CD14-positive monocyte (primary cell): ENCODE measurements around the gene C19orf85. TPM values are rescaled to one million over a fixed set of nuclear protein-coding genes. Genes with fewer than 3 reads are reported as not detected.
A peak's percentile ranks its signal among the peaks of the same experiment; 100 is the strongest.
"Not testable (repeated sequence)": the region's sequence is repeated elsewhere in the genome, so short reads cannot be mapped to it uniquely, and the experiment has no call there.

ENCODE experiments used
- DNase-seq, 3 donors: peaks; one replicate each; pipeline ENCODE4 v3.0.0-alpha.2; 2011 to 2022
- H2AFZ ChIP-seq: 2 replicates; pipeline ENCODE4 v1.6.0; 2012; ENCODE audit warnings: mild to moderate bottlenecking, low read depth, low read length, inconsistent platforms; ENCODE audit not compliant: insufficient read depth, poor library complexity, severe bottlenecking
- H3K27ac ChIP-seq, 2 donors: 1 replicate in 1 of 2; 2 replicates in 1 of 2; pipeline ENCODE4 v1.5.1; 2012 to 2013; ENCODE audit warnings: low read length in 2 of 2, control low read depth in 1 of 2, inconsistent platforms in 1 of 2, low read depth in 1 of 2, mild to moderate bottlenecking in 1 of 2
- H3K27me3 ChIP-seq, 2 donors: one replicate each; pipeline versions ENCODE4 v1.6.0 to v1.6.1; 2011 to 2013; ENCODE audit warnings: low read length in 2 of 2; ENCODE audit not compliant: control insufficient read depth in 2 of 2, insufficient read depth in 2 of 2
- H3K36me3 ChIP-seq, 2 donors: replicated peaks in 1 of 2; 1 replicate in 1 of 2; 2 replicates in 1 of 2; pipeline versions ENCODE4 v1.5.1 to v1.6.1; 2012 to 2013; ENCODE audit warnings: low read length in 2 of 2, control low read depth in 1 of 2, inconsistent platforms in 1 of 2, mild to moderate bottlenecking in 1 of 2; ENCODE audit not compliant: insufficient read depth in 2 of 2, control insufficient read depth in 1 of 2
- H3K4me1 ChIP-seq, 2 donors: 1 replicate in 1 of 2; 2 replicates in 1 of 2; pipeline versions ENCODE4 v1.5.1 to v1.6.1; 2012 to 2013; ENCODE audit warnings: low read length in 2 of 2, control low read depth in 1 of 2, inconsistent platforms in 1 of 2, mild to moderate bottlenecking in 1 of 2, moderate library complexity in 1 of 2; ENCODE audit not compliant: insufficient read depth in 2 of 2, control insufficient read depth in 1 of 2
- H3K4me2 ChIP-seq: replicated peaks from 2 replicates; pipeline ENCODE3; 2012; ENCODE audit warnings: low read length, moderate library complexity, mild to moderate bottlenecking; ENCODE audit not compliant: poor library complexity, severe bottlenecking; ENCODE audit errors: extremely low read depth
- H3K4me3 ChIP-seq, 3 experiments: fragments of 200-600 bp in 1 of 3; sonication (generic) in 1 of 3; replicated peaks in 1 of 3; 1 replicate in 2 of 3; 2 replicates in 1 of 3; pipeline ENCODE4 v1.5.1; 2011 to 2013; ENCODE audit warnings: low read length in 3 of 3, mild to moderate bottlenecking in 3 of 3, control low read depth in 2 of 3, low read depth in 2 of 3, inconsistent platforms in 1 of 3, moderate library complexity in 1 of 3
- H3K79me2 ChIP-seq: 2 replicates; pipeline ENCODE4 v1.6.0; 2012; ENCODE audit warnings: mild to moderate bottlenecking, control low read depth, inconsistent platforms, low read length, moderate library complexity; ENCODE audit not compliant: insufficient read depth
- H3K9ac ChIP-seq: 2 replicates; pipeline ENCODE4 v1.6.0; 2017; ENCODE audit warnings: low read length, mild to moderate bottlenecking; ENCODE audit not compliant: insufficient read depth, poor library complexity, severe bottlenecking
- H3K9me3 ChIP-seq, 2 donors: replicated peaks in 1 of 2; 1 replicate in 1 of 2; 2 replicates in 1 of 2; pipeline versions ENCODE4 v1.5.1 to v1.6.1; 2012 to 2013; ENCODE audit warnings: low read length in 2 of 2, control low read depth in 1 of 2; ENCODE audit not compliant: control insufficient read depth in 1 of 2, insufficient read depth in 1 of 2
- H4K20me1 ChIP-seq: 2 replicates; pipeline ENCODE4 v1.6.0; 2012; ENCODE audit warnings: mild to moderate bottlenecking, low read length, control low read depth, moderate library complexity; ENCODE audit not compliant: insufficient read depth
- H3K27ac Mint-ChIP-seq, 7 donors: one replicate each; pipeline ENCODE4 v1.8.0; 2020; ENCODE audit warnings: mild to moderate bottlenecking in 7 of 7, mixed read lengths in 7 of 7, moderate library complexity in 6 of 7, inconsistent platforms in 2 of 7
- H3K27me3 Mint-ChIP-seq, 3 donors: one replicate each; pipeline ENCODE4 v1.8.0; 2021 to 2022; ENCODE audit warnings: low read depth in 3 of 3, mild to moderate bottlenecking in 3 of 3, mixed read lengths in 3 of 3, moderate library complexity in 3 of 3, inconsistent platforms in 1 of 3
- H3K36me3 Mint-ChIP-seq, 2 donors: one replicate each; pipeline ENCODE4 v1.8.0; 2020; ENCODE audit warnings: mixed read lengths in 2 of 2, inconsistent platforms in 1 of 2, mild to moderate bottlenecking in 1 of 2
- H3K4me1 Mint-ChIP-seq: one replicate; pipeline ENCODE4 v1.8.0; 2020; ENCODE audit warnings: mild to moderate bottlenecking, mixed read lengths
- H3K4me3 Mint-ChIP-seq, 2 donors: one replicate each; pipeline ENCODE4 v1.8.0; 2020; ENCODE audit warnings: mild to moderate bottlenecking in 2 of 2, mixed read lengths in 2 of 2, moderate library complexity in 1 of 2
- H3K9me3 Mint-ChIP-seq, 7 donors: one replicate each; pipeline ENCODE4 v1.8.0; 2020 to 2022; ENCODE audit warnings: mixed read lengths in 7 of 7, mild to moderate bottlenecking in 6 of 7, moderate library complexity in 6 of 7, inconsistent platforms in 2 of 7
- WGBS: methylation state at CpG from one replicate; pipeline ENCODE4 v1.1.5; 2013; ENCODE audit warnings: missing lambda C conversion rate; ENCODE audit not compliant: insufficient coverage; 5-methylcytosine and 5-hydroxymethylcytosine counted together
- intact Hi-C, 2 donors: fragments of 100-400 bp; cut with micrococcal nuclease; formaldehyde crosslinking; loops; one replicate each; pipeline versions ENCODE4 v1.15.0 to v1.15.1; 2023
- polyA plus RNA-seq, 3 donors: library from polyadenylated mRNA; depleted of rRNA in 1 of 3; unstranded in 2 of 3; stranded (reverse) in 1 of 3; fragments of 300-500 nt in 2 of 3; fragments of >200 nt in 1 of 3; fragmentation: Illumina TruSeq in 2 of 3; gene quantifications; 1 replicate in 2 of 3; 2 replicates in 1 of 3; pipeline ENCODE4 v1.2.3, GENCODE V29; 2012 to 2021
- TF ChIP-seq, protein P1 (sequence below): fragments of 200-600 bp; IDR thresholded peaks from one replicate; pipeline ENCODE4 v1.8.0; 2022; ENCODE audit warnings: antibody characterized with exemption, mild to moderate bottlenecking

Gene C19orf85
- polyA plus RNA-seq, 3 donors = not detected

DNA sequence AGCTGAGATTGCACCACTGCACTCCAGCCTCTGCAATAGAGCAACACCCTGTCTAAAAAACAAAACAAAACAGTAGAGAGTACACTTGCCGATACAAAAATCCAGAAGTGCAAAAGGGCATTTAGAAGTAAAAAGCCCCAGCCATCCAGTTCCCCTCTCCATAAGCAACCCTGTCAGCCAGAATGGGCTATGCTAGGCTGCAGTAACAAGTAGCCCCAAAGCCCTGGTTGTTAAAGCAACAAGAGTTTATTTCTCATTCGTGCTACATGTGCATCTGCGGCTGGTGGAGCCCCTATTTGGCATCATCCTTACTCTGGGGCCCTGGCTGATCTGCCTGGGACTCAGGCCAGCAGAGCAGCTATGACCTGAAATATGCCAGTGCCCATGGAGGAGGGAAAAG, 40.0 kb downstream of the C19orf85 start:
- intact Hi-C loops = loop anchor here in 1 of 2 donors (10.0 kb wide), 1 partner anchor 280 kb away; the partner anchor contains the start of gene TNNT1
- Histone ChIP-seq H3K79me2 (no peaks in the 10 kb centered on the region), H3K4me2 (no peak overlapping the region), H2AFZ (no peak overlapping the region), H3K9ac (no peak overlapping the region), H3K27me3 (no peaks in the 10 kb centered on the region), H3K36me3 (no peaks in the 10 kb centered on the region), H3K4me1 (no peaks in the 10 kb centered on the region), H3K9me3 (no peaks in the 10 kb centered on the region), H3K27ac (no peak overlapping the region), H3K4me3 (no peak overlapping the region), H4K20me1 (no peaks in the 10 kb centered on the region)
- 89% methylated on average over 1 of the region's 3 CpGs for WGBS
- Mint-ChIP-seq H3K27ac (no peak overlapping the region), H3K36me3 (no peaks in the 10 kb centered on the region), H3K9me3 (peaks cover 0 to 2% (median 0%) of the 10 kb centered on the region in 7 donors), H3K4me1 (no peaks in the 10 kb centered on the region), H3K27me3 (peaks cover 10 to 29% (median 15%) of the 10 kb centered on the region in 3 donors), H3K4me3 (no peak overlapping the region)
- DNase-seq = no peak
- TF ChIP-seq, protein P1, sequence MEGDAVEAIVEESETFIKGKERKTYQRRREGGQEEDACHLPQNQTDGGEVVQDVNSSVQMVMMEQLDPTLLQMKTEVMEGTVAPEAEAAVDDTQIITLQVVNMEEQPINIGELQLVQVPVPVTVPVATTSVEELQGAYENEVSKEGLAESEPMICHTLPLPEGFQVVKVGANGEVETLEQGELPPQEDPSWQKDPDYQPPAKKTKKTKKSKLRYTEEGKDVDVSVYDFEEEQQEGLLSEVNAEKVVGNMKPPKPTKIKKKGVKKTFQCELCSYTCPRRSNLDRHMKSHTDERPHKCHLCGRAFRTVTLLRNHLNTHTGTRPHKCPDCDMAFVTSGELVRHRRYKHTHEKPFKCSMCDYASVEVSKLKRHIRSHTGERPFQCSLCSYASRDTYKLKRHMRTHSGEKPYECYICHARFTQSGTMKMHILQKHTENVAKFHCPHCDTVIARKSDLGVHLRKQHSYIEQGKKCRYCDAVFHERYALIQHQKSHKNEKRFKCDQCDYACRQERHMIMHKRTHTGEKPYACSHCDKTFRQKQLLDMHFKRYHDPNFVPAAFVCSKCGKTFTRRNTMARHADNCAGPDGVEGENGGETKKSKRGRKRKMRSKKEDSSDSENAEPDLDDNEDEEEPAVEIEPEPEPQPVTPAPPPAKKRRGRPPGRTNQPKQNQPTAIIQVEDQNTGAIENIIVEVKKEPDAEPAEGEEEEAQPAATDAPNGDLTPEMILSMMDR = no peak

DNA sequence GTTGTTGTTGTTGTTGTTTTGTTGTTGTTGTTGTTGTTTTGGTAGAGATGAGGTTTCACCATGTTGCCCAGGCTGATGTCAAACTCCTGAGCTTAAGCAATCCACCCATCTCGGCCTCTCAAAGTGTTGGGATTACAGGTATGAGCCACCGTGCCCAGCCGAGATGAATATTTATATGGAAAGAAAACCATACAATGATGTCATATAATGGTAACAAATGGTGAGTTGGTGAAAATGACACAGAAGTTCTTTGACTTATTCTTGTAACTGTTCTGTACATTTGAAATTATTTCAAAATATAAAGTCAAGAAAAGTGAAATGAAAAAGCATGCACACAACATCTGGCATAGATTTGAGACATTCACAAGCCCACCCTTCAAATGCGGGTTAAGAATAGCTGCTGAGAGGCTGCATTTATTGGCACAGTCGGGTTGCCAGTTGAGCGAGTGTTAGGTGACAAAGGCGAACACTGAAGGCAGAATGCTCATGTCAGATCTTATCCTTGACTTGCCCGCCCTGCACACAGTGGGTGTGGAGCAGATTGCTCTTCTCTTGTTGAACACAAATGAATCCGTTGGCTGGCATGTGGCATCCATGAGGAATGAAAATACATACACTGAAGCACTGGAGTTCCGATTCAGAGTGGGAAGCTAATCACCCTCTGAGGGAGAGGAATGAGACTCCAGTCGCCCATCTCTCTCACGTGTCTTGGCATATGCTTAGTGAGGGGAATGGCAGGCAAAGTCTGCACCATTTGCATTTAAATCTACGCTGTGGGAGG, 41.1 kb downstream of the C19orf85 start:
- H3K36me3 ChIP-seq = no peaks in the 10 kb centered on the region
- no peak overlapping the region for H3K4me3 ChIP-seq
- Mint-ChIP-seq H3K27ac (no peak overlapping the region), H3K9me3 (peaks cover 0 to 2% (median 0%) of the 10 kb centered on the region in 7 donors), H3K27me3 (peaks cover 7 to 23% (median 9%) of the 10 kb centered on the region in 3 donors), H3K4me1 (no peaks in the 10 kb centered on the region), H3K36me3 (no peaks in the 10 kb centered on the region), H3K4me3 (no peak overlapping the region)
- H3K9ac ChIP-seq = no peak overlapping the region
- H3K4me2 ChIP-seq = no peak overlapping the region
- H3K27ac ChIP-seq = no peak overlapping the region
- TF ChIP-seq, protein P1 = no peak
- intact Hi-C loops = loop anchor here in 1 of 2 donors (10.0 kb wide), 1 partner anchor 279 kb away; the partner anchor contains the start of gene TNNT1
- H3K27me3 ChIP-seq = no peaks in the 10 kb centered on the region
- H4K20me1 ChIP-seq = no peaks in the 10 kb centered on the region
- H2AFZ ChIP-seq = no peak overlapping the region
- DNase-seq = no peak
- H3K4me1 ChIP-seq = peaks cover 0 to under 1% of the 10 kb centered on the region in 2 donors
- no peaks in the 10 kb centered on the region for H3K9me3 ChIP-seq
- no peaks in the 10 kb centered on the region for H3K79me2 ChIP-seq
- 98% methylated on average over 7 of the region's 13 CpGs for WGBS

DNA sequence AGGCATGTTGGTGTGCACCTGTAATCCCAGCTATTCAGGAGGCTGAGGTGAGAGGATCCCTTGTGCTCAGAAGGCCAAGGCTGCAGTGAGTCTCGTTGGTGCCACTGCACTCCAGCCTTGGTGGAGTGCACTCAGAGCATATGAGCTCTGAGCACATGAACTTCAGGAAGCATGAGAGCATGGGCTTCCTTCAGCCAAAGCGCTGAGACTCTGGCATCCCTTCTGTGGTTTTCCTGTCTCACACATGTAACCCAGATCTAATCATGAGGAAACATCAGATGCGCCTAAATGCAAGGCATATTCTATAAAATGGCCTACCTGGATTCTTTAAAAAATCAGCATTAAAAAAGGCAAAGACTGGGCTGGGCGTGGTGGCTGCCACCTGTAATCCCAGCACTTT, 43.3 kb downstream of the C19orf85 start:
- Mint-ChIP-seq H3K27ac (peak overlapping the region in 1 of 7 donors; percentile 44), H3K27me3 (peaks cover 6 to 17% (median 7%) of the 10 kb centered on the region in 3 donors), H3K4me1 (peaks cover 11% of the 10 kb centered on the region)
- not testable (repeated sequence) for H3K27me3 ChIP-seq, H3K9me3 Mint-ChIP-seq, H3K27ac ChIP-seq, H3K9me3 ChIP-seq, H3K36me3 Mint-ChIP-seq, H3K9ac ChIP-seq, H3K4me2 ChIP-seq, H3K4me3 ChIP-seq, H4K20me1 ChIP-seq, H2AFZ ChIP-seq, H3K4me3 Mint-ChIP-seq, DNase-seq, H3K36me3 ChIP-seq, H3K79me2 ChIP-seq
- intact Hi-C loops = loop anchor here in 1 of 2 donors (10.0 kb wide), 1 partner anchor 276 kb away; the partner anchor contains the start of gene TNNT1
- WGBS = 0% methylated on average over 1 of the region's 4 CpGs
- peaks cover 8 to 11% of the 10 kb centered on the region in 2 donors for H3K4me1 ChIP-seq
